Measurements from ENCODE around the gene SRSF3. TPM values are rescaled to one million over a fixed set of nuclear protein-coding genes. Genes with fewer than 3 reads are reported as not detected.

SRSF3 gene
- total and polyA plus RNA-seq, 4 donors = 160 to 197 (median 191) TPM

- no peaks in the 10 kb centered on the region for H3K36me3 ChIP-seq (ENCODE audit: control insufficient read depth in 1 of 2, insufficient read depth in 2 of 2, low read length in 1 of 2)
- H3K4me1 ChIP-seq (ENCODE audit: control insufficient read depth in 1 of 2, insufficient read depth in 2 of 2, low read length in 2 of 2) = no peaks in the 10 kb centered on the region
- ATAC-seq (ENCODE audit: low FRiP score) (no peak), DNase-seq (no peak)
- no peak overlapping the region for H3K4me3 ChIP-seq (ENCODE audit: low read length in 2 of 2)
- intact Hi-C loops (cut with DNase I) = no loop called here
- H3K27me3 ChIP-seq (ENCODE audit: control insufficient read depth in 1 of 2, insufficient read depth in 2 of 2, low read length in 1 of 2) = no peaks in the 10 kb centered on the region
- H3K9me3 ChIP-seq (ENCODE audit: control insufficient read depth, low read length) = no peaks in the 10 kb centered on the region
- no peak overlapping the region for H3K27ac ChIP-seq (ENCODE audit: low read depth in 1 of 2, low read length in 2 of 2)
- WGBS, 2 donors = 85 to 90% methylated on average over 12 of the region's 12 CpGs
These were observed 42.7 kb downstream of the SRSF3 start for GRCh38 chr6:36636687-36637418.

GRCh38 chr6:36638579-36638978 lies 44.4 kb downstream of the SRSF3 start:
- ATAC-seq (ENCODE audit: low FRiP score) = no peak

GRCh38 chr6:36639171-36639808 lies 45.1 kb downstream of the SRSF3 start:
- Histone ChIP-seq H3K27me3 (ENCODE audit: control insufficient read depth in 1 of 2, insufficient read depth in 2 of 2, low read length in 1 of 2) (no peaks in the 10 kb centered on the region), H3K9me3 (ENCODE audit: control insufficient read depth, low read length) (no peaks in the 10 kb centered on the region), H3K27ac (ENCODE audit: low read depth in 1 of 2, low read length in 2 of 2) (no peak overlapping the region), H3K36me3 (ENCODE audit: control insufficient read depth in 1 of 2, insufficient read depth in 2 of 2, low read length in 1 of 2) (no peaks in the 10 kb centered on the region), H3K4me3 (ENCODE audit: low read length in 2 of 2) (no peak overlapping the region), H3K4me1 (ENCODE audit: control insufficient read depth in 1 of 2, insufficient read depth in 2 of 2, low read length in 2 of 2) (no peaks in the 10 kb centered on the region)
- 96% methylated on average over 11 of the region's 11 CpGs for WGBS, 2 donors
- intact Hi-C loops (cut with DNase I) = no loop called here
- ATAC-seq (ENCODE audit: low FRiP score) = no peak
- DNase-seq = no peak

More at GRCh38 chr6:36638579-36638978, 44.4 kb downstream of the SRSF3 start:
- no peaks in the 10 kb centered on the region for H3K27me3 ChIP-seq (ENCODE audit: control insufficient read depth in 1 of 2, insufficient read depth in 2 of 2, low read length in 1 of 2)
- no peak overlapping the region for H3K27ac ChIP-seq (ENCODE audit: low read depth in 1 of 2, low read length in 2 of 2)
- WGBS, 2 donors = 97 to 98% methylated on average over 3 of the region's 3 CpGs
- H3K4me1 ChIP-seq (ENCODE audit: control insufficient read depth in 1 of 2, insufficient read depth in 2 of 2, low read length in 2 of 2) = no peaks in the 10 kb centered on the region
- H3K4me3 ChIP-seq (ENCODE audit: low read length in 2 of 2) = no peak overlapping the region
- no peak for DNase-seq
- intact Hi-C loops (cut with DNase I) = no loop called here
- H3K36me3 ChIP-seq (ENCODE audit: control insufficient read depth in 1 of 2, insufficient read depth in 2 of 2, low read length in 1 of 2) = no peaks in the 10 kb centered on the region
- H3K9me3 ChIP-seq (ENCODE audit: control insufficient read depth, low read length) = no peaks in the 10 kb centered on the region

- Histone ChIP-seq H3K4me3 (ENCODE audit: low read length in 2 of 2) (no peak overlapping the region), H3K4me1 (ENCODE audit: control insufficient read depth in 1 of 2, insufficient read depth in 2 of 2, low read length in 2 of 2) (no peaks in the 10 kb centered on the region), H3K36me3 (ENCODE audit: control insufficient read depth in 1 of 2, insufficient read depth in 2 of 2, low read length in 1 of 2) (no peaks in the 10 kb centered on the region), H3K9me3 (ENCODE audit: control insufficient read depth, low read length) (no peaks in the 10 kb centered on the region), H3K27me3 (ENCODE audit: control insufficient read depth in 1 of 2, insufficient read depth in 2 of 2, low read length in 1 of 2) (no peaks in the 10 kb centered on the region), H3K27ac (ENCODE audit: low read depth in 1 of 2, low read length in 2 of 2) (no peak overlapping the region)
- DNase-seq = no peak
- ATAC-seq (ENCODE audit: low FRiP score) = no peak
- intact Hi-C loops (cut with DNase I) = no loop called here
- WGBS, 2 donors = 90 to 93% methylated on average over 3 of the region's 3 CpGs
These were observed 47.4 kb downstream of the SRSF3 start for GRCh38 chr6:36641543-36641942.

GRCh38 chr6:36642913-36643817 lies 49.0 kb downstream of the SRSF3 start:
- Histone ChIP-seq H3K36me3 (ENCODE audit: control insufficient read depth in 1 of 2, insufficient read depth in 2 of 2, low read length in 1 of 2) (no peaks in the 10 kb centered on the region), H3K4me1 (ENCODE audit: control insufficient read depth in 1 of 2, insufficient read depth in 2 of 2, low read length in 2 of 2) (no peaks in the 10 kb centered on the region), H3K27ac (ENCODE audit: low read depth in 1 of 2, low read length in 2 of 2) (no peak overlapping the region), H3K27me3 (ENCODE audit: control insufficient read depth in 1 of 2, insufficient read depth in 2 of 2, low read length in 1 of 2) (no peaks in the 10 kb centered on the region), H3K4me3 (ENCODE audit: low read length in 2 of 2) (no peak overlapping the region), H3K9me3 (ENCODE audit: control insufficient read depth, low read length) (no peaks in the 10 kb centered on the region)
- 4 to 9% methylated on average over 8 of the region's 8 CpGs for WGBS, 2 donors
- ATAC-seq (ENCODE audit: low FRiP score) = peak; percentile 92
- DNase-seq = peak; percentile 92 to 97
- intact Hi-C loops (cut with DNase I) = no loop called here

GRCh38 chr6:36643977-36644376 lies 49.8 kb downstream of the SRSF3 start:
- no peaks in the 10 kb centered on the region for H3K4me1 ChIP-seq (ENCODE audit: control insufficient read depth in 1 of 2, insufficient read depth in 2 of 2, low read length in 2 of 2)
- H3K27ac ChIP-seq (ENCODE audit: low read depth in 1 of 2, low read length in 2 of 2) = no peak overlapping the region
- H3K9me3 ChIP-seq (ENCODE audit: control insufficient read depth, low read length) = no peaks in the 10 kb centered on the region
- no peaks in the 10 kb centered on the region for H3K27me3 ChIP-seq (ENCODE audit: control insufficient read depth in 1 of 2, insufficient read depth in 2 of 2, low read length in 1 of 2)
- no peak for DNase-seq
- intact Hi-C loops (cut with DNase I) = no loop called here
- H3K4me3 ChIP-seq (ENCODE audit: low read length in 2 of 2) = no peak overlapping the region
- 88 to 90% methylated on average over 4 of the region's 4 CpGs for WGBS, 2 donors
- H3K36me3 ChIP-seq (ENCODE audit: control insufficient read depth in 1 of 2, insufficient read depth in 2 of 2, low read length in 1 of 2) = no peaks in the 10 kb centered on the region
- no peak for ATAC-seq (ENCODE audit: low FRiP score)

GRCh38 chr6:36649086-36649485 lies 54.9 kb downstream of the SRSF3 start:
- ATAC-seq (ENCODE audit: low FRiP score) (no peak), DNase-seq (no peak)
- H3K9me3 ChIP-seq (ENCODE audit: control insufficient read depth, low read length) = no peaks in the 10 kb centered on the region
- H3K27me3 ChIP-seq (ENCODE audit: control insufficient read depth in 1 of 2, insufficient read depth in 2 of 2, low read length in 1 of 2) = no peaks in the 10 kb centered on the region
- intact Hi-C loops (cut with DNase I) = no loop called here
- no peak overlapping the region for H3K4me3 ChIP-seq (ENCODE audit: low read length in 2 of 2)
- no peaks in the 10 kb centered on the region for H3K36me3 ChIP-seq (ENCODE audit: control insufficient read depth in 1 of 2, insufficient read depth in 2 of 2, low read length in 1 of 2)
- WGBS, 2 donors = 89 to 91% methylated on average over 3 of the region's 3 CpGs
- H3K4me1 ChIP-seq (ENCODE audit: control insufficient read depth in 1 of 2, insufficient read depth in 2 of 2, low read length in 2 of 2) = no peaks in the 10 kb centered on the region
- H3K27ac ChIP-seq (ENCODE audit: low read depth in 1 of 2, low read length in 2 of 2) = no peak overlapping the region

GRCh38 chr6:36649701-36650484 lies 55.7 kb downstream of the SRSF3 start:
- DNase-seq (no peak), ATAC-seq (ENCODE audit: low FRiP score) (no peak)
- H3K4me3 ChIP-seq (ENCODE audit: low read length in 2 of 2) = no peak overlapping the region
- no peaks in the 10 kb centered on the region for H3K36me3 ChIP-seq (ENCODE audit: control insufficient read depth in 1 of 2, insufficient read depth in 2 of 2, low read length in 1 of 2)
- 78 to 80% methylated on average over 13 of the region's 13 CpGs for WGBS, 2 donors
- H3K27ac ChIP-seq (ENCODE audit: low read depth in 1 of 2, low read length in 2 of 2) = no peak overlapping the region
- H3K4me1 ChIP-seq (ENCODE audit: control insufficient read depth in 1 of 2, insufficient read depth in 2 of 2, low read length in 2 of 2) = no peaks in the 10 kb centered on the region
- H3K27me3 ChIP-seq (ENCODE audit: control insufficient read depth in 1 of 2, insufficient read depth in 2 of 2, low read length in 1 of 2) = no peaks in the 10 kb centered on the region
- H3K9me3 ChIP-seq (ENCODE audit: control insufficient read depth, low read length) = no peaks in the 10 kb centered on the region
- intact Hi-C loops (cut with DNase I) = no loop called here

Data from aorta (tissue), 5 donors.